Measurements from ENCODE around the gene POLR2B. TPM values are rescaled to one million over a fixed set of nuclear protein-coding genes. Genes with fewer than 3 reads are reported as not detected.

The POLR2B gene
- total RNA-seq, 1 experiment from 2014 or later: 115 TPM

DNA sequence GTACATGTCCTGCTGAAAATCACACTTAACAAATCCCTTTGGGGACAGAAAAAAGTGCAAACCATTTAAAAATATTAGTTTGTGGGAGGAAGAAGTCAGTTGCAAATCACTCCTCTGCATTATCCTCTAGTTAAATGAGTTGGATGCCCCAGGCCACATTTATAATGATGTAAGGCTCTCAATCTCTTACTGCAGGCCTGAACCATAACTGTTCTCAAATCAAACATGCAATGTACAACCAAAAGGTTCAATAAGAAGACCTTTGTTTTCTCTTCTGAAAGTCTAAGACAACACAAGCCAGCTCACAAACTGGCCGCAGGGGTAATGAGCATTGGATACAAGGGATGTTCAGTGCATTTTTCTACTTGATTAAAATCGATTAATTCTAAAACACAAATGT lies 91.8 kb downstream of the POLR2B start:
- BruUV-seq (replicated peaks): no TSS peak

DNA sequence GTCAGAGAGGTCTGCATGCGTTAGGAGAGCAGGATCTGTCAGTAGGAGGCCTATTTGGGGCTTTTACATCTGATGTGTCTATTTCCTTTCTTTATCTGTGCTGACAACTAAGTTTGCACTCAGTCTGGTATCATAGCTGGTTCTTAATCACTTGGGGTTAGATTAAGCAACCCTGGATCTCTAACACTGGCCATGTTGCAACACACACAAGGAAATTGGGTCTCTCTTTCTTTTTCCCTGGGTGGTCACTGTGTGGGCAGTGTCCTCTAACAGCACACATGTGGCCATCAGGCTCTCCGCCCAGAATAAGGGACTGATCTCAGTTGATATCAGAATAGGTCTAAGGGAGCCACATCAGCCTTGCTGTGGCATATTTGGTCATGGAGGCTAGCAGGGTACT lies 92.6 kb downstream of the POLR2B start:
- H3K4me1 Mint-ChIP-seq (ENCODE audit: low read depth, unreplicated experiment): peaks cover 25% of the 10 kb centered on the region
- POLR2A ChIA-PET: no interaction called here
- DNase-seq: no peak
- no peak overlapping the region for H3K4me3 Mint-ChIP-seq (ENCODE audit: unreplicated experiment)
- no peaks in the 10 kb centered on the region for H3K9me3 Mint-ChIP-seq (ENCODE audit: unreplicated experiment)
- no peaks in the 10 kb centered on the region for H3K27me3 Mint-ChIP-seq (ENCODE audit: insufficient read depth, unreplicated experiment)
- H3K27me3 ChIP-seq (replicated peaks; ENCODE audit: control insufficient read depth, insufficient read depth, low read length): no peaks in the 10 kb centered on the region
- TF ChIP-seq, protein P1, sequence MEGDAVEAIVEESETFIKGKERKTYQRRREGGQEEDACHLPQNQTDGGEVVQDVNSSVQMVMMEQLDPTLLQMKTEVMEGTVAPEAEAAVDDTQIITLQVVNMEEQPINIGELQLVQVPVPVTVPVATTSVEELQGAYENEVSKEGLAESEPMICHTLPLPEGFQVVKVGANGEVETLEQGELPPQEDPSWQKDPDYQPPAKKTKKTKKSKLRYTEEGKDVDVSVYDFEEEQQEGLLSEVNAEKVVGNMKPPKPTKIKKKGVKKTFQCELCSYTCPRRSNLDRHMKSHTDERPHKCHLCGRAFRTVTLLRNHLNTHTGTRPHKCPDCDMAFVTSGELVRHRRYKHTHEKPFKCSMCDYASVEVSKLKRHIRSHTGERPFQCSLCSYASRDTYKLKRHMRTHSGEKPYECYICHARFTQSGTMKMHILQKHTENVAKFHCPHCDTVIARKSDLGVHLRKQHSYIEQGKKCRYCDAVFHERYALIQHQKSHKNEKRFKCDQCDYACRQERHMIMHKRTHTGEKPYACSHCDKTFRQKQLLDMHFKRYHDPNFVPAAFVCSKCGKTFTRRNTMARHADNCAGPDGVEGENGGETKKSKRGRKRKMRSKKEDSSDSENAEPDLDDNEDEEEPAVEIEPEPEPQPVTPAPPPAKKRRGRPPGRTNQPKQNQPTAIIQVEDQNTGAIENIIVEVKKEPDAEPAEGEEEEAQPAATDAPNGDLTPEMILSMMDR (IDR thresholded peaks at IDR 0.05; ENCODE audit: insufficient read depth in 1 of 2, low read depth in 1 of 2, low read length in 1 of 2, severe bottlenecking in 1 of 2, unreplicated experiment in 1 of 2): no peak
- no peak overlapping the region for H3K27ac Mint-ChIP-seq (ENCODE audit: unreplicated experiment)
- CTCF ChIA-PET: no interaction called here
- intact Hi-C loops (cut with micrococcal nuclease; ENCODE audit: unreplicated experiment): no loop called here
- H3K4me3 ChIP-seq (ENCODE audit: low read depth, low read length): no peak overlapping the region
- no TSS peak for BruUV-seq (replicated peaks)
- peaks cover 6% of the 10 kb centered on the region for H3K36me3 Mint-ChIP-seq (ENCODE audit: insufficient read depth, unreplicated experiment)
- no peaks in the 10 kb centered on the region for H3K36me3 ChIP-seq (ENCODE audit: control insufficient read depth, insufficient read depth, low read length)
- peaks cover 23% of the 10 kb centered on the region for H3K4me1 ChIP-seq
- H3K9me3 ChIP-seq: no peaks in the 10 kb centered on the region

More for the DNA sequence above, 91.8 kb downstream of the POLR2B start:
- Mint-ChIP-seq H3K4me3 (ENCODE audit: unreplicated experiment) (no peak overlapping the region), H3K36me3 (ENCODE audit: insufficient read depth, unreplicated experiment) (peaks cover 3% of the 10 kb centered on the region), H3K27ac (ENCODE audit: unreplicated experiment) (no peak overlapping the region), H3K9me3 (ENCODE audit: unreplicated experiment) (no peaks in the 10 kb centered on the region), H3K4me1 (ENCODE audit: low read depth, unreplicated experiment) (peaks cover 22% of the 10 kb centered on the region), H3K27me3 (ENCODE audit: insufficient read depth, unreplicated experiment) (no peaks in the 10 kb centered on the region)
- CTCF ChIA-PET: no interaction called here
- H3K27me3 ChIP-seq (replicated peaks; ENCODE audit: control insufficient read depth, insufficient read depth, low read length): no peaks in the 10 kb centered on the region
- no peaks in the 10 kb centered on the region for H3K36me3 ChIP-seq (ENCODE audit: control insufficient read depth, insufficient read depth, low read length)
- intact Hi-C loops (cut with micrococcal nuclease; ENCODE audit: unreplicated experiment): no loop called here
- H3K4me1 ChIP-seq: peaks cover 15% of the 10 kb centered on the region
- TF ChIP-seq, protein P1 (IDR thresholded peaks at IDR 0.05; ENCODE audit: insufficient read depth in 1 of 2, low read depth in 1 of 2, low read length in 1 of 2, severe bottlenecking in 1 of 2, unreplicated experiment in 1 of 2): no peak
- POLR2A ChIA-PET: no interaction called here
- H3K4me3 ChIP-seq (ENCODE audit: low read depth, low read length): no peak overlapping the region
- DNase-seq: no peak
- no peaks in the 10 kb centered on the region for H3K9me3 ChIP-seq

DNA sequence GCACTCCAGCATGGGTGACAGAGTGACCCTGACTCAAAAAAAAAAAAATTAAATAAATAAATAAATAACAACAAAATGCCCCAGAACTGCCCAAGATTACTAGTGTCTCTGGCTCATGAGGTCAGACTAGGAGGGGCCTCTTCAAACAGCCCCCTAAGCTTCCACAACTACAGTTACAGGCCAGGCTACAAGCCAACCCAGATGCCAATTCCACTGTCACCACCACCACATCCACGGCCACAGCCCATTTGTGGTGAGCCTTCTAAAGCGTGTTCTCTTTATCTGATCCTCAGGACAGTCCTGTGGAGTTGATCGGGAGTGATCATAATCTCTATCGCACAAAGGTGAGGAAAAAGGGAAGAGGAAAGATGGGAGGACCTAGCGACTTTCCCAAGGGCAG lies 94.9 kb downstream of the POLR2B start:
- Mint-ChIP-seq H3K9me3 (ENCODE audit: unreplicated experiment) (no peaks in the 10 kb centered on the region), H3K27ac (ENCODE audit: unreplicated experiment) (peak overlapping the region; percentile 29), H3K36me3 (ENCODE audit: insufficient read depth, unreplicated experiment) (peaks cover 6% of the 10 kb centered on the region), H3K27me3 (ENCODE audit: insufficient read depth, unreplicated experiment) (no peaks in the 10 kb centered on the region), H3K4me1 (ENCODE audit: low read depth, unreplicated experiment) (peaks cover 25% of the 10 kb centered on the region), H3K4me3 (ENCODE audit: unreplicated experiment) (no peak overlapping the region)
- TF ChIP-seq, protein P1 (IDR thresholded peaks at IDR 0.05; ENCODE audit: insufficient read depth in 1 of 2, low read depth in 1 of 2, low read length in 1 of 2, severe bottlenecking in 1 of 2, unreplicated experiment in 1 of 2): no peak
- intact Hi-C loops (cut with micrococcal nuclease; ENCODE audit: unreplicated experiment): no loop called here
- no peaks in the 10 kb centered on the region for H3K36me3 ChIP-seq (ENCODE audit: control insufficient read depth, insufficient read depth, low read length)
- H3K4me3 ChIP-seq (ENCODE audit: low read depth, low read length): no peak overlapping the region
- CTCF ChIA-PET: no interaction called here
- no peak for DNase-seq
- H3K27me3 ChIP-seq (replicated peaks; ENCODE audit: control insufficient read depth, insufficient read depth, low read length): no peaks in the 10 kb centered on the region
- BruUV-seq (replicated peaks): no TSS peak
- no peaks in the 10 kb centered on the region for H3K9me3 ChIP-seq
- POLR2A ChIA-PET: no interaction called here
- H3K4me1 ChIP-seq: peaks cover 36% of the 10 kb centered on the region

All from Caco-2 (cell line).